ENCODE measurements around the gene CHRNA1.

GRCh38 chr2:174708713-174709112, 55.6 kb downstream of the CHRNA1 start:
- TF ChIP-seq CTCF (conservative IDR thresholded peaks at IDR 0.05; ENCODE audit: low read depth, low read length), result no peak
- no peak for TF ChIP-seq EZH2 (IDR thresholded peaks at IDR 0.05; ENCODE audit: low read length, unreplicated experiment)

Data from PC-3 (cell line).